T-cell (primary cell): ENCODE data around the gene CPZ. TPM values are rescaled to one million over a fixed set of nuclear protein-coding genes. Genes with fewer than 3 reads are reported as not detected.

Experiments
- ATAC-seq, 4 experiments: fragments of 200-7000 bp in 3 of 4; fragments of 150-1000 bp in 1 of 4; cut with Tn5 transposase; replicated peaks in 1 of 4; 1 replicate in 3 of 4; 2 replicates in 1 of 4; pipeline ENCODE4 v1.10.0; 2021; ENCODE audit warnings: moderate library complexity in 3 of 4, mild to moderate bottlenecking in 2 of 4, moderate number of reproducible peaks in 1 of 4
- CTCF ChIA-PET, 2 donors: fragments of 300-600 bp; sonication (Branson Sonifier 250); formaldehyde crosslinking; loops; one replicate each; lab custom pipeline; 2022; ENCODE audit warnings: antibody characterized with exemption in 2 of 2; lab: Charles Lee
- POLR2A ChIA-PET, 2 donors: fragments of 300-600 bp; sonication (Branson Sonifier 250); formaldehyde crosslinking; loops; one replicate each; lab custom pipeline; 2022; ENCODE audit warnings: antibody characterized with exemption in 2 of 2; lab: Charles Lee
- DNase-seq, 35 experiments: peaks; one replicate each; pipeline versions ENCODE4 v3.0.0 to v3.0.0-alpha.2; 2013 to 2023
- H3K27ac ChIP-seq: one replicate; pipeline ENCODE4 v1.5.1; 2013; ENCODE audit warnings: low read length
- H3K27me3 ChIP-seq, 2 experiments: replicated peaks in 1 of 2; 1 replicate in 1 of 2; 2 replicates in 1 of 2; pipeline versions ENCODE4 v1.6.1 to v1.7.0; 2013; ENCODE audit warnings: low read length in 1 of 2, mixed read lengths in 1 of 2; ENCODE audit not compliant: control insufficient read depth in 2 of 2, insufficient read depth in 2 of 2; ENCODE audit errors: extremely low read depth in 1 of 2
- H3K36me3 ChIP-seq, 2 donors: 1 replicate in 1 of 2; 2 replicates in 1 of 2; pipeline versions ENCODE4 v1.6.1 to v1.7.0; 2013; ENCODE audit warnings: low read length in 1 of 2; ENCODE audit not compliant: control insufficient read depth in 2 of 2, insufficient read depth in 1 of 2; ENCODE audit errors: extremely low read depth in 1 of 2
- H3K4me1 ChIP-seq, 2 experiments: 1 replicate in 1 of 2; 2 replicates in 1 of 2; pipeline versions ENCODE4 v1.6.1 to v1.7.0; 2013; ENCODE audit warnings: low read length in 2 of 2, mixed read lengths in 1 of 2; ENCODE audit not compliant: insufficient read depth in 2 of 2, control insufficient read depth in 1 of 2; ENCODE audit errors: extremely low read depth in 1 of 2
- H3K4me3 ChIP-seq, 2 donors: 1 replicate in 1 of 2; 2 replicates in 1 of 2; pipeline versions ENCODE4 v1.5.1 to v1.7.0; 2013; ENCODE audit warnings: mild to moderate bottlenecking in 2 of 2, low read length in 1 of 2, moderate library complexity in 1 of 2; ENCODE audit not compliant: control insufficient read depth in 1 of 2; ENCODE audit errors: extremely low read depth in 1 of 2
- H3K9me3 ChIP-seq: 2 replicates; pipeline ENCODE4 v1.7.0; 2013
- H3K27ac Mint-ChIP-seq, 2 donors: one replicate each; pipeline ENCODE4 v1.8.0; 2020 to 2021; ENCODE audit warnings: mild to moderate bottlenecking in 2 of 2, mixed read lengths in 2 of 2
- H3K27me3 Mint-ChIP-seq, 2 donors: one replicate each; pipeline ENCODE4 v1.8.0; 2021 to 2022; ENCODE audit warnings: mixed read lengths in 2 of 2
- H3K36me3 Mint-ChIP-seq: one replicate; pipeline ENCODE4 v1.8.0; 2021; ENCODE audit warnings: mixed read lengths
- H3K4me1 Mint-ChIP-seq, 3 donors: one replicate each; pipeline ENCODE4 v1.8.0; 2020 to 2022; ENCODE audit warnings: mixed read lengths in 3 of 3, mild to moderate bottlenecking in 1 of 3
- H3K4me3 Mint-ChIP-seq, 3 donors: one replicate each; pipeline ENCODE4 v1.8.0; 2020 to 2022; ENCODE audit warnings: mild to moderate bottlenecking in 3 of 3, mixed read lengths in 3 of 3, moderate library complexity in 3 of 3
- H3K9me3 Mint-ChIP-seq, 3 donors: one replicate each; pipeline ENCODE4 v1.8.0; 2020 to 2022; ENCODE audit warnings: mixed read lengths in 3 of 3
- WGBS: methylation state at CpG from one replicate; pipeline ENCODE4 v1.1.5; 2013; ENCODE audit warnings: missing lambda C conversion rate; ENCODE audit not compliant: insufficient coverage; 5-methylcytosine and 5-hydroxymethylcytosine counted together
- total RNA-seq, 35 experiments: library from RNA in 6 of 35; stranded (reverse) in 6 of 35; fragments of 120-200 nt in 1 of 35; gene quantifications; one replicate each; pipeline versions ENCODE4 v1.2.1 to v1.2.4 and lab custom pipeline; 2013 to 2026

The CPZ gene
- total RNA-seq, 5 donors from 2014 or later (not counting 1 experiment from before 2014, with no cell fraction given): 0.18 to 0.32 TPM; not detected in 3

GRCh38 chr4:8591626-8592365, 769 bp upstream of the CPZ start:
- no peak for ATAC-seq
- H3K36me3 Mint-ChIP-seq: no peaks in the 10 kb centered on the region

GRCh38 chr4:8593264-8594096, 915 bp downstream of the CPZ start:
- Histone ChIP-seq H3K27me3 (peaks cover 0 to 65% of the 10 kb centered on the region in 2 experiments), H3K4me1 (no peaks in the 10 kb centered on the region), H3K36me3 (no peaks in the 10 kb centered on the region), H3K27ac (no peak overlapping the region), H3K4me3 (no peak overlapping the region), H3K9me3 (no peaks in the 10 kb centered on the region)
- Mint-ChIP-seq H3K36me3 (no peaks in the 10 kb centered on the region), H3K27me3 (peaks cover 26 to 40% of the 10 kb centered on the region in 2 donors), H3K27ac (no peak overlapping the region), H3K9me3 (no peaks in the 10 kb centered on the region), H3K4me3 (no peak overlapping the region), H3K4me1 (no peaks in the 10 kb centered on the region)
- ChIA-PET POLR2A (no interaction called here), CTCF (interaction anchor here in 1 of 2 donors (0.6 kb wide), 1 partner anchor 333 kb away, joined by 3 read pairs; no protein-coding TSS in a partner anchor)
- 16% methylated on average over 11 of the region's 24 CpGs for WGBS
- DNase-seq (no peak), ATAC-seq (no peak)

More at GRCh38 chr4:8591626-8592365, 769 bp upstream of the CPZ start:
- no peaks in the 10 kb centered on the region for H3K9me3 ChIP-seq
- Mint-ChIP-seq H3K27ac (no peak overlapping the region), H3K4me3 (no peak overlapping the region), H3K9me3 (no peaks in the 10 kb centered on the region), H3K4me1 (no peaks in the 10 kb centered on the region), H3K27me3 (peaks cover 26 to 45% of the 10 kb centered on the region in 2 donors)
- no peak for DNase-seq
- WGBS: 62% methylated on average over 12 of the region's 15 CpGs
- no peaks in the 10 kb centered on the region for H3K36me3 ChIP-seq
- ChIA-PET CTCF (no interaction called here), POLR2A (no interaction called here)
- H3K27ac ChIP-seq: no peak overlapping the region
- H3K4me3 ChIP-seq: no peak overlapping the region
- peaks cover 0 to 76% of the 10 kb centered on the region in 2 experiments for H3K27me3 ChIP-seq
- no peaks in the 10 kb centered on the region for H3K4me1 ChIP-seq

- H3K4me3 Mint-ChIP-seq: no peak overlapping the region
- H3K4me1 Mint-ChIP-seq: no peaks in the 10 kb centered on the region
- H3K27ac Mint-ChIP-seq: no peak overlapping the region
- peaks cover 0 to 67% of the 10 kb centered on the region in 2 experiments for H3K27me3 ChIP-seq
- ATAC-seq (no peak), DNase-seq (peak in 1 of 35 experiments; percentile 11)
- POLR2A ChIA-PET: no interaction called here
- H3K27ac ChIP-seq: no peak overlapping the region
- H3K4me1 ChIP-seq: no peaks in the 10 kb centered on the region
- H3K9me3 Mint-ChIP-seq: no peaks in the 10 kb centered on the region
- CTCF ChIA-PET: no interaction called here
- H3K9me3 ChIP-seq: no peaks in the 10 kb centered on the region
- H3K36me3 ChIP-seq: no peaks in the 10 kb centered on the region
- H3K4me3 ChIP-seq: no peak overlapping the region
- WGBS: 52% methylated on average over 9 of the region's 24 CpGs
- H3K27me3 Mint-ChIP-seq: peaks cover 26 to 43% of the 10 kb centered on the region in 2 donors
- H3K36me3 Mint-ChIP-seq: no peaks in the 10 kb centered on the region
Measured at GRCh38 chr4:8594097-8595038, 1.8 kb downstream of the CPZ start.

- ChIA-PET POLR2A (no interaction called here), CTCF (no interaction called here)
- Mint-ChIP-seq H3K4me3 (no peak overlapping the region), H3K36me3 (no peaks in the 10 kb centered on the region), H3K27ac (no peak overlapping the region), H3K9me3 (no peaks in the 10 kb centered on the region), H3K27me3 (peaks cover 25 to 36% of the 10 kb centered on the region in 2 donors), H3K4me1 (no peaks in the 10 kb centered on the region)
- Histone ChIP-seq H3K4me3 (no peak overlapping the region), H3K27me3 (peaks cover 0 to 59% of the 10 kb centered on the region in 2 experiments), H3K27ac (no peak overlapping the region), H3K9me3 (no peaks in the 10 kb centered on the region), H3K36me3 (no peaks in the 10 kb centered on the region), H3K4me1 (no peaks in the 10 kb centered on the region)
- WGBS: 68% methylated on average over 12 of the region's 16 CpGs
- no peak for DNase-seq
- no peak for ATAC-seq
Measured at GRCh38 chr4:8595237-8596087, 2.9 kb downstream of the CPZ start.

GRCh38 chr4:8596891-8597290, 4.3 kb downstream of the CPZ start:
- Histone ChIP-seq H3K4me1 (no peaks in the 10 kb centered on the region), H3K4me3 (no peak overlapping the region), H3K27ac (no peak overlapping the region), H3K27me3 (peaks cover 0 to 48% of the 10 kb centered on the region in 2 experiments), H3K9me3 (no peaks in the 10 kb centered on the region), H3K36me3 (no peaks in the 10 kb centered on the region)
- H3K9me3 Mint-ChIP-seq: no peaks in the 10 kb centered on the region
- H3K4me1 Mint-ChIP-seq: no peaks in the 10 kb centered on the region
- WGBS: 80% methylated on average over 9 of the region's 9 CpGs
- ATAC-seq (no peak), DNase-seq (no peak)
- H3K4me3 Mint-ChIP-seq: no peak overlapping the region
- peaks cover 13 to 23% of the 10 kb centered on the region in 2 donors for H3K27me3 Mint-ChIP-seq
- H3K27ac Mint-ChIP-seq: no peak overlapping the region
- ChIA-PET CTCF (no interaction called here), POLR2A (no interaction called here)
- no peaks in the 10 kb centered on the region for H3K36me3 Mint-ChIP-seq
